Heart left ventricle (tissue), 13 donors: ENCODE data around the gene PTPRN2.

Source experiments
- POLR2A ChIP-seq, 2 donors: fragments of 450-650 bp; IDR thresholded peaks; one replicate each; pipeline ENCODE4 v1.6.1; 2017; ENCODE audit warnings: antibody characterized with exemption in 2 of 2, mild to moderate bottlenecking in 2 of 2, moderate library complexity in 2 of 2
- TF ChIP-seq, protein P1 (sequence below), 12 donors: fragments of 200-600 bp; sonication (generic) in 4 of 12; IDR thresholded peaks; one replicate each; pipeline versions ENCODE4 v1.5.0 to v1.8.0; 2018 to 2022; ENCODE audit warnings: antibody characterized with exemption in 12 of 12, mild to moderate bottlenecking in 5 of 12
- donor health status: ischemic (EF 13 %, LVEDD 7.1; RV severe dilation, severe dysfunction).
- donor health status: DM: no; HTN: yes; CAD: no.
- donor health status: DM: no; HTN: no; CAD: no.
- donor health status: ischemic (EF 25% LVEDD 6.9; RV normal size, moderate dysfunction).
- donor health status: ischemic (EF 25% LVEDD 5.7; RV mildly dilated, moderate dysfunction).
- donor health status: ischemic (EF 35%, LVEDD 5.7; RV mildly dilated, moderate dysfunction).
- donor health status: nonischemic (EF 11% LVEDD 7.7; RV severe dilation, severe dysfunction).
- donor health status: DM: yes; HTN: yes; CAD: no.
- donor health status: PGD.
- donor health status: ischemic (EF 29% LVEDD 5.4; RV normal size, mild dysfunction).
- donor health status: nonischemic (EF 23%, LVEDD 6.1; RV moderate dilation, normal function).

DNA sequence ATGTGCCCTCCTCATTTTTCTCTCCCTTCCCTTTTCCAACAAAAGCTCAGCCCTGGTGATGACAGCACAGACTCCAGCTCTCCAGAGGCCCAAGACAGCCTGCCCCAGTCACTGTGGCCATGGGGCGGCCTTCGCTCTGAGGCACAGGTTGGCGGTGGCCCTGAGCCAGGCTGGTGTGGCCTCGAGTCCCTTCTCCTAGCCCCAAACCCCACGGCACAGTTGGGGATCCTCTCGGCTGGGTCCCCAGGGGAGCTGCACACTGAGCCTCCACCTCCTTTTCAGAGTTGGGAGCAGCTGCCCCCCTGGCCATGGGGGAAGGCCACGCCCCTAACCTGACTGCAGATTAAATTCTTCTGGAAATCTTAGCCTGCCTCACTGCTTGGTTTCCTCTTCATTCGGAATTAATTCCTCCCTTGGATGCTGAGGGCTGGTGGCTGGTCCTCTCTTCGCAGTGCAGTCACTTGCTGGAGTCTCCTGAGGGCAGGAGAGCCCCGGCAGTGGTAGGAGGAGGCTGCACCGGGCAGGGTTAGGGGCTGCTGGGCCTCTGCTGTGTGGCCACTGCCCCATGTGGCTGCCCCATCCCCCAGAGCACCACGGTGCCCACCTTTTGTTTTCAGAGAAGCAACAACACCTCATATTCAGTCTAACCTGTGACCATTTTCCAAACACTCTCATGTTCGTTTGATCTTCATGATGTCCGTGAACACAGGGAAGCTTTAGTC, 824.2 kb downstream of the PTPRN2 start:
- TF ChIP-seq, protein P1, sequence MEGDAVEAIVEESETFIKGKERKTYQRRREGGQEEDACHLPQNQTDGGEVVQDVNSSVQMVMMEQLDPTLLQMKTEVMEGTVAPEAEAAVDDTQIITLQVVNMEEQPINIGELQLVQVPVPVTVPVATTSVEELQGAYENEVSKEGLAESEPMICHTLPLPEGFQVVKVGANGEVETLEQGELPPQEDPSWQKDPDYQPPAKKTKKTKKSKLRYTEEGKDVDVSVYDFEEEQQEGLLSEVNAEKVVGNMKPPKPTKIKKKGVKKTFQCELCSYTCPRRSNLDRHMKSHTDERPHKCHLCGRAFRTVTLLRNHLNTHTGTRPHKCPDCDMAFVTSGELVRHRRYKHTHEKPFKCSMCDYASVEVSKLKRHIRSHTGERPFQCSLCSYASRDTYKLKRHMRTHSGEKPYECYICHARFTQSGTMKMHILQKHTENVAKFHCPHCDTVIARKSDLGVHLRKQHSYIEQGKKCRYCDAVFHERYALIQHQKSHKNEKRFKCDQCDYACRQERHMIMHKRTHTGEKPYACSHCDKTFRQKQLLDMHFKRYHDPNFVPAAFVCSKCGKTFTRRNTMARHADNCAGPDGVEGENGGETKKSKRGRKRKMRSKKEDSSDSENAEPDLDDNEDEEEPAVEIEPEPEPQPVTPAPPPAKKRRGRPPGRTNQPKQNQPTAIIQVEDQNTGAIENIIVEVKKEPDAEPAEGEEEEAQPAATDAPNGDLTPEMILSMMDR (IDR thresholded peaks at IDR 0.05), result no peak
- no peak for TF ChIP-seq POLR2A (IDR thresholded peaks at IDR 0.05)
